Ishikawa (cell line): ENCODE data around the gene USP12.

ENCODE experiments used
- CEBPB ChIP-seq: IDR thresholded peaks from 2 replicates; pipeline ENCODE4 v1.6.1; 2012
- CREB1 ChIP-seq: IDR thresholded peaks from 2 replicates; pipeline ENCODE4 v1.6.1; 2012; ENCODE audit warnings: low read depth
- EGR1 ChIP-seq: IDR thresholded peaks from 2 replicates; pipeline ENCODE4 v1.6.1; 2012
- EP300 ChIP-seq: IDR thresholded peaks from 2 replicates; pipeline ENCODE4 v1.6.1; 2012; ENCODE audit warnings: borderline replicate concordance
- FOXM1 ChIP-seq: IDR thresholded peaks from 2 replicates; pipeline ENCODE4 v1.6.1; 2012; ENCODE audit warnings: low read depth, borderline replicate concordance
- NFIC ChIP-seq: IDR thresholded peaks from 2 replicates; pipeline ENCODE4 v1.6.1; 2012
- RAD21 ChIP-seq: IDR thresholded peaks from 2 replicates; pipeline ENCODE4 v1.6.1; 2012; ENCODE audit warnings: low read depth
- TAF1 ChIP-seq: IDR thresholded peaks from 2 replicates; pipeline ENCODE4 v1.6.1; 2012; ENCODE audit warnings: low read depth, mild to moderate bottlenecking
- TCF12 ChIP-seq: IDR thresholded peaks from 2 replicates; pipeline ENCODE4 v1.6.1; 2012; ENCODE audit warnings: low read depth
- TEAD4 ChIP-seq: IDR thresholded peaks from 2 replicates; pipeline ENCODE4 v1.6.1; 2012
- YY1 ChIP-seq: IDR thresholded peaks from 2 replicates; pipeline ENCODE4 v1.6.1; 2012; ENCODE audit warnings: low read depth
- ZBTB7A ChIP-seq: IDR thresholded peaks from 2 replicates; pipeline ENCODE4 v1.6.1; 2012; ENCODE audit warnings: low read depth
- TF ChIP-seq, protein P1 (sequence below): IDR thresholded peaks from 2 replicates; pipeline ENCODE4 v1.6.1; 2012; ENCODE audit warnings: low read depth, mild to moderate bottlenecking
- TF ChIP-seq, protein P2 (sequence below): IDR thresholded peaks from 2 replicates; pipeline ENCODE4 v1.6.1; 2012
- TF ChIP-seq, protein P3 (sequence below): IDR thresholded peaks from 2 replicates; pipeline ENCODE4 v1.6.1; 2012

The USP12 gene

DNA sequence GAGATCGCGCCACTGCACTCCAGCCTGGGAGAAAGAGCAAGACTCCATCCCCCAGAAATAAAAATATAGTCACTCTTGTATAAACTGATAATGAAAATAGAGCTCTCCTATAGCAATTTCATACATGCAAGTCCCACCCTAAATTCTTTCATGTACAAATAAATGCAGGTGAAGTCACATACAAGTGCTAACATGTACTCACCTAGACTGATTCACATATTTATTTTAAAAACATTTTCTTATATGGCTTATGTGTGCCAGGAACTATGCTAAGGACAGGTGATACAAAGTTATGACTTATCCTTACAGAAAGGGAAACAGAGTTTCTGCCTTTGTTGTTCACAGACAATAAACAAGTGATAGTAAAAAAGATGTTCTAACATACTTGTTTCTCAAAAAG, 32.0 kb downstream of the USP12 start:
- no peak for TF ChIP-seq EP300
- TF ChIP-seq RAD21 = no peak
- no peak for TF ChIP-seq TAF1
- no peak for TF ChIP-seq EGR1
- no peak for TF ChIP-seq YY1
- no peak for TF ChIP-seq TEAD4
- no peak for TF ChIP-seq NFIC

DNA sequence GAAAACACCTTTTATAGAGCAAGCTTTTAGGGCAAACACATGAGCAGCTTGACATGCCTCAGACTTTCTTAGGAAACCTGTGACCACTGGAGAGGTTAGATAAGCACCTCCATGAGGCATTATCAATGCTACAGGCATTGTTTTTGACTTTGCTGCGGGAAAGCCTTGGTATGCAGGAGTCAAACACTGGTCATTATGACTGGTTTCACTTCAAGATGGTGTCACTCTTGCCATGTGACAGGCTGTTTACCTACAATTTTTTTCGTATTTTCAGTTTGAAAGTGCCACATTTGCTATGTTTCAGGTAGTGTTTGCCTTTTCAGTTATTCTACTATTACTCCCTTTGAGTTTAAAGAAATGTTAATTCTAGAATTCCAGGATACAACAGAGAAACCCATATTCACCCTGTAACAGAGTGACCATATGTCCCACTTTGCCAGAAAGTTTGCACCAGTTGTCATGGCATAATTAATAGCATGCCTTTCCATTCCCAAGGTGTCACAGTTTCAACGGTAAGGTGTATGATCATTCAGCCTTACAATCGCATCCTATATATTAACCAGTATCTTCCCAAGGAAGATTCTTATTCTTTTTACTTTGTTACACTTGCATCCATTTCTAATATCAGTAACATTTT, 33.0 kb downstream of the USP12 start:
- TF ChIP-seq, protein P1, sequence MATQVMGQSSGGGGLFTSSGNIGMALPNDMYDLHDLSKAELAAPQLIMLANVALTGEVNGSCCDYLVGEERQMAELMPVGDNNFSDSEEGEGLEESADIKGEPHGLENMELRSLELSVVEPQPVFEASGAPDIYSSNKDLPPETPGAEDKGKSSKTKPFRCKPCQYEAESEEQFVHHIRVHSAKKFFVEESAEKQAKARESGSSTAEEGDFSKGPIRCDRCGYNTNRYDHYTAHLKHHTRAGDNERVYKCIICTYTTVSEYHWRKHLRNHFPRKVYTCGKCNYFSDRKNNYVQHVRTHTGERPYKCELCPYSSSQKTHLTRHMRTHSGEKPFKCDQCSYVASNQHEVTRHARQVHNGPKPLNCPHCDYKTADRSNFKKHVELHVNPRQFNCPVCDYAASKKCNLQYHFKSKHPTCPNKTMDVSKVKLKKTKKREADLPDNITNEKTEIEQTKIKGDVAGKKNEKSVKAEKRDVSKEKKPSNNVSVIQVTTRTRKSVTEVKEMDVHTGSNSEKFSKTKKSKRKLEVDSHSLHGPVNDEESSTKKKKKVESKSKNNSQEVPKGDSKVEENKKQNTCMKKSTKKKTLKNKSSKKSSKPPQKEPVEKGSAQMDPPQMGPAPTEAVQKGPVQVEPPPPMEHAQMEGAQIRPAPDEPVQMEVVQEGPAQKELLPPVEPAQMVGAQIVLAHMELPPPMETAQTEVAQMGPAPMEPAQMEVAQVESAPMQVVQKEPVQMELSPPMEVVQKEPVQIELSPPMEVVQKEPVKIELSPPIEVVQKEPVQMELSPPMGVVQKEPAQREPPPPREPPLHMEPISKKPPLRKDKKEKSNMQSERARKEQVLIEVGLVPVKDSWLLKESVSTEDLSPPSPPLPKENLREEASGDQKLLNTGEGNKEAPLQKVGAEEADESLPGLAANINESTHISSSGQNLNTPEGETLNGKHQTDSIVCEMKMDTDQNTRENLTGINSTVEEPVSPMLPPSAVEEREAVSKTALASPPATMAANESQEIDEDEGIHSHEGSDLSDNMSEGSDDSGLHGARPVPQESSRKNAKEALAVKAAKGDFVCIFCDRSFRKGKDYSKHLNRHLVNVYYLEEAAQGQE = no peak
- TF ChIP-seq CREB1 (no peak), TEAD4 (no peak), TAF1 (no peak), YY1 (no peak)

DNA sequence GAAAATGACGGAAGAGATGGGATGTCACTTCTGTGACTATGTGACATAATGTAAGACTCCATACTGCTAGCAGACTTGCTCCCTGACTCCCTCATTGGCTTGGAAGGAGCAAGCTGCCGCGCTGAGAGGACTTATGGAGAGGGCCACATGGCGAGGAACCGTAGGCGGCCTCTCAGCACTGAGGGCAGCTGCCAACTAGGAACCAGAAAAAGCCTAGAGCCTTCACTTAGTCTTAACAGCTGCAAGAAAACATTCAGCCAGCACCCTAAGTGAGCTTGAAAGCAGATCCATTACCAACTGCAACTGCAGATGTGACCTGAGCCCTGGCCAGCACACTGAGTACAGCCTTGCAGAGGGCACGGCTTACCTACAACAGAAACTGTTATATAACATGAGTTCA, 33.9 kb downstream of the USP12 start:
- TF ChIP-seq YY1 (no peak), ZBTB7A (no peak), EGR1 (no peak), TAF1 (no peak), RAD21 (no peak), CEBPB (no peak), NFIC (no peak), CREB1 (no peak), TCF12 (no peak), TEAD4 (no peak), FOXM1 (no peak)
- TF ChIP-seq, protein P1 = no peak
- TF ChIP-seq, protein P2, sequence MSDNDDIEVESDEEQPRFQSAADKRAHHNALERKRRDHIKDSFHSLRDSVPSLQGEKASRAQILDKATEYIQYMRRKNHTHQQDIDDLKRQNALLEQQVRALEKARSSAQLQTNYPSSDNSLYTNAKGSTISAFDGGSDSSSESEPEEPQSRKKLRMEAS = no peak
- TF ChIP-seq, protein P3, sequence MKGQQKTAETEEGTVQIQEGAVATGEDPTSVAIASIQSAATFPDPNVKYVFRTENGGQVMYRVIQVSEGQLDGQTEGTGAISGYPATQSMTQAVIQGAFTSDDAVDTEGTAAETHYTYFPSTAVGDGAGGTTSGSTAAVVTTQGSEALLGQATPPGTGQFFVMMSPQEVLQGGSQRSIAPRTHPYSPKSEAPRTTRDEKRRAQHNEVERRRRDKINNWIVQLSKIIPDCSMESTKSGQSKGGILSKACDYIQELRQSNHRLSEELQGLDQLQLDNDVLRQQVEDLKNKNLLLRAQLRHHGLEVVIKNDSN = no peak

DNA sequence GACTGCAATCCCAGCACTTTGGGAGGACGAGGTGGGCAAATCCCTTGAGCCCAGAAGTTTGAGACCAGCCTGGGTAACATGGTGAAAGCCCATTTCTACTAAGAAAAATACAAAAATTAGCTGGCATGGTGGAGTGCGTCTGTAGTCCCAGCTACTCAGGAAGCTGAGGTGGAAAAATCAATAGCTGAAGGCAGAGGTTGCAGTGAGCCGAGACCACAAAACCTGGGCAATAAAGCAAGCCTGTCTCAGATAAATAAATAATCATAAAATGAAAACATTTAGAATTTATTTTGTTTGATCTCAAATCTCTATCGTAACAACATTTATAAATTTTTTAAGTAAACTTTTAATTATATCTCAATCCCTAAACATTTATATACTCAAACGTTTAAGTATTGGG, 36.6 kb downstream of the USP12 start:
- TF ChIP-seq ZBTB7A (no peak), TEAD4 (no peak), YY1 (no peak), TCF12 (no peak), CREB1 (no peak), TAF1 (no peak), FOXM1 (no peak), RAD21 (no peak), CEBPB (no peak), EGR1 (no peak), EP300 (no peak), NFIC (no peak)
- TF ChIP-seq, protein P2 = no peak
- TF ChIP-seq, protein P3 = no peak
- TF ChIP-seq, protein P1 = no peak

DNA sequence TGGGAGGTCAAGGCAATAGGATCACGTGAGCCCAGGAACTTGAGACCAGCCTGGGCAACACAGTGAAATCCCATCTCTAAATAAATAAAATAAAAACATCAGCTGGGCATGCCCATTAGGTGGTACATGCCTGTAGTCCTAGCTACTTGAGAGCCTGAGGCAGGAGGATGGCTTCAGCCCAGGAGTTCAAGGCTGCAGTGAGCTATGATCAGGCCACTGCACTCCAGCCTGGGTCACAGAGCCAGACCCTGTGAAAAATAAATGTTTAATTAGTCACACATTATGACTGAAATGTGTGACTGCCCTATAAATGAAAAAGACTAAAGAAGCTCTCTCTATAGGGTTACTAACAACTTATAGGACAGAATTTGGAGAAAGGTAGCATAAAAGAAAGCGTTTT, 37.7 kb downstream of the USP12 start:
- no peak for TF ChIP-seq EP300
